Measurements from ENCODE around the gene RNF8. TPM values are rescaled to one million over a fixed set of nuclear protein-coding genes. Genes with fewer than 3 reads are reported as not detected.

RNF8 gene
- total RNA-seq, 1 donor from 2014 or later, result 34.2 TPM

DNA sequence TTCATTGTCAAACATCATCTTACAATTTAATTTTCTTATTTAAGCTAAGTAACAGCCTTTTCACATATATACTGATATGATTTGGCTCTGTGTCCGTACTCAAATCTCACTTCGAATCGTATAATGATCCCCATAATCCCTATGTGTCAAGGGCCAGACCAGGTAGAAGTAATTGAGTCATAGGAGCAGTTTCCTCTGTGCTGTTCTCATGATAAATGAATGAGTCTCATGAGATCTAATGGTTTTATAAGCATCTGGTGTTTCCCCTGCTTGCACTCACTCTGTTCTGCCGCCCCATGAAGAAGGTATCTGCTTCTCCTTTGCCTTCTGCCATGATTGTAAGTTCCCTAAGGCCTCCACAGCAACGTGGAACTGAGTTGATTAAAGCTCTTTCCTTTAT lies 54.2 kb downstream of the RNF8 start:
- TF ChIP-seq, protein P1, sequence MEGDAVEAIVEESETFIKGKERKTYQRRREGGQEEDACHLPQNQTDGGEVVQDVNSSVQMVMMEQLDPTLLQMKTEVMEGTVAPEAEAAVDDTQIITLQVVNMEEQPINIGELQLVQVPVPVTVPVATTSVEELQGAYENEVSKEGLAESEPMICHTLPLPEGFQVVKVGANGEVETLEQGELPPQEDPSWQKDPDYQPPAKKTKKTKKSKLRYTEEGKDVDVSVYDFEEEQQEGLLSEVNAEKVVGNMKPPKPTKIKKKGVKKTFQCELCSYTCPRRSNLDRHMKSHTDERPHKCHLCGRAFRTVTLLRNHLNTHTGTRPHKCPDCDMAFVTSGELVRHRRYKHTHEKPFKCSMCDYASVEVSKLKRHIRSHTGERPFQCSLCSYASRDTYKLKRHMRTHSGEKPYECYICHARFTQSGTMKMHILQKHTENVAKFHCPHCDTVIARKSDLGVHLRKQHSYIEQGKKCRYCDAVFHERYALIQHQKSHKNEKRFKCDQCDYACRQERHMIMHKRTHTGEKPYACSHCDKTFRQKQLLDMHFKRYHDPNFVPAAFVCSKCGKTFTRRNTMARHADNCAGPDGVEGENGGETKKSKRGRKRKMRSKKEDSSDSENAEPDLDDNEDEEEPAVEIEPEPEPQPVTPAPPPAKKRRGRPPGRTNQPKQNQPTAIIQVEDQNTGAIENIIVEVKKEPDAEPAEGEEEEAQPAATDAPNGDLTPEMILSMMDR (IDR thresholded peaks at IDR 0.05; ENCODE audit: unreplicated experiment), result no peak
- DNase-seq (ENCODE audit: low spot score, unreplicated experiment), result no peak
- Mint-ChIP-seq H3K4me1 (ENCODE audit: low read depth) (no peaks in the 10 kb centered on the region), H3K36me3 (ENCODE audit: insufficient read depth) (no peaks in the 10 kb centered on the region), H3K4me3 (ENCODE audit: low read depth) (no peak overlapping the region), H3K27ac (peak overlapping the region; percentile 31), H3K9me3 (ENCODE audit: low read depth) (no peaks in the 10 kb centered on the region), H3K27me3 (no peaks in the 10 kb centered on the region)

- Mint-ChIP-seq H3K4me3 (ENCODE audit: low read depth) (no peak overlapping the region), H3K9me3 (ENCODE audit: low read depth) (no peaks in the 10 kb centered on the region), H3K36me3 (ENCODE audit: insufficient read depth) (no peaks in the 10 kb centered on the region), H3K27me3 (no peaks in the 10 kb centered on the region), H3K4me1 (ENCODE audit: low read depth) (no peaks in the 10 kb centered on the region), H3K27ac (no peak overlapping the region)
- TF ChIP-seq, protein P1 (IDR thresholded peaks at IDR 0.05; ENCODE audit: unreplicated experiment), result no peak
- no peak for DNase-seq (ENCODE audit: low spot score, unreplicated experiment)
Measured at GRCh38 chr6:37409501-37409900, 55.7 kb downstream of the RNF8 start.

DNA sequence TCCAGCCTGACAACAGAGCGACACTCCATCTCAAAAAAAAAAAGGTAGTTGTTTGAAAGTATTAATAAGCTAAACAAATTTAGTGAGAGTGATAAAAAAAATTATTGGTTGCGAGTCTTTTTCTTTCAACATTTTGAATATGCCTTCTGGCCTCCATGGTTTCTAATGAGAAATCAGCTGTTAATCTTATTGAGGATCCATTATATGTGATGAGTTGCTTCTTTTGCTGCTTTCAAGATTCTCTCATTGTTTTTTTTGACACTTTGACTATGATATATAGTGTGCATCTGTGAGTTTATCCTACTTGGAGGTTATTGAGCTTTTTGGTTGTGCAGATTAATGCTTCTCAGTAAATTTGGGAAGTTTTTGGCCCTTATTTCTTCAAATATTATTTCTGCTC lies 63.6 kb downstream of the RNF8 start:
- DNase-seq (ENCODE audit: low spot score, unreplicated experiment), result no peak
- no peaks in the 10 kb centered on the region for H3K36me3 Mint-ChIP-seq (ENCODE audit: insufficient read depth)
- no peak overlapping the region for H3K27ac Mint-ChIP-seq
- H3K27me3 Mint-ChIP-seq, result no peaks in the 10 kb centered on the region
- H3K9me3 Mint-ChIP-seq (ENCODE audit: low read depth), result peaks cover 3% of the 10 kb centered on the region
- H3K4me3 Mint-ChIP-seq (ENCODE audit: low read depth), result no peak overlapping the region
- TF ChIP-seq, protein P1 (IDR thresholded peaks at IDR 0.05; ENCODE audit: unreplicated experiment), result no peak
- no peaks in the 10 kb centered on the region for H3K4me1 Mint-ChIP-seq (ENCODE audit: low read depth)

- TF ChIP-seq, protein P1 (IDR thresholded peaks at IDR 0.05; ENCODE audit: unreplicated experiment), result no peak
- Mint-ChIP-seq H3K9me3 (ENCODE audit: low read depth) (peaks cover 3% of the 10 kb centered on the region), H3K4me1 (ENCODE audit: low read depth) (no peaks in the 10 kb centered on the region)
Measured at GRCh38 chr6:37418722-37419121, 64.9 kb downstream of the RNF8 start.

GRCh38 chr6:37426058-37426944 lies 72.5 kb downstream of the RNF8 start:
- no peaks in the 10 kb centered on the region for H3K27me3 Mint-ChIP-seq

More at GRCh38 chr6:37418722-37419121, 64.9 kb downstream of the RNF8 start:
- Mint-ChIP-seq H3K4me3 (ENCODE audit: low read depth) (no peak overlapping the region), H3K27me3 (no peaks in the 10 kb centered on the region), H3K27ac (no peak overlapping the region), H3K36me3 (ENCODE audit: insufficient read depth) (no peaks in the 10 kb centered on the region)
- DNase-seq (ENCODE audit: low spot score, unreplicated experiment), result no peak

More at GRCh38 chr6:37426058-37426944, 72.5 kb downstream of the RNF8 start:
- Mint-ChIP-seq H3K9me3 (ENCODE audit: low read depth) (peaks cover 12% of the 10 kb centered on the region), H3K4me1 (ENCODE audit: low read depth) (no peaks in the 10 kb centered on the region), H3K36me3 (ENCODE audit: insufficient read depth) (peaks cover 2% of the 10 kb centered on the region), H3K27ac (no peak overlapping the region), H3K4me3 (ENCODE audit: low read depth) (no peak overlapping the region)
- TF ChIP-seq, protein P1 (IDR thresholded peaks at IDR 0.05; ENCODE audit: unreplicated experiment), result no peak
- no peak for DNase-seq (ENCODE audit: low spot score, unreplicated experiment)
